ENCODE data around the gene CCDC158. TPM values are rescaled to one million over a fixed set of nuclear protein-coding genes. Genes with fewer than 3 reads are reported as not detected.
"Not testable (repeated sequence)": the region's sequence is repeated elsewhere in the genome, so short reads cannot be mapped to it uniquely, and the experiment has no call there.

The CCDC158 gene
- total and polyA plus RNA-seq, 5 donors from 2014 or later: not detected

DNA sequence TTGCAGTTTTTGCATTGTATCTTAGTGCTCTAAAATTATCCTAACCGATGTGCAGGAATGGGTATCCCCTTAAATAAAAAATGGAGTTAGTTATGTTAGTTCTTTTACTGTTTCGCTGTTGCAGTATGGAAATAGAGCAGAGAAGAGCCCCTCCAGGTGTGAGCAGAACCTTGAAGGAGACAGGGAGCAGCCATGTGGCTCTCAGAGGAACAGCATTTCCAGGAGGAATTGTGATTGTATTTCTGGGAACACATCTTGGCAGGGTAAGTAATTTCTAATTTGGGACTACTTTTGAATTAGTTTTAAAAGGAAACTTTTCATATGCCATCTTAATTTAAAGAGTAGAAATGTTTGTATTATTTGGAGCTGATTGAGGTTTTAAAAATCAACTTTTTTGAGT lies 5.3 kb upstream of the CCDC158 start:
- Histone ChIP-seq H3K4me1 (ENCODE audit: control insufficient read depth, insufficient read depth, low read length, poor library complexity, severe bottlenecking) (no peaks in the 10 kb centered on the region), H3K27me3 (ENCODE audit: control insufficient read depth, insufficient read depth, low read length) (peaks cover 2% of the 10 kb centered on the region), H3K9me3 (ENCODE audit: control insufficient read depth in 2 of 2, low read length in 2 of 2) (no peaks in the 10 kb centered on the region), H3K27ac (ENCODE audit: insufficient read depth, low read length, poor library complexity, severe bottlenecking) (no peak overlapping the region), H3K36me3 (ENCODE audit: control insufficient read depth, insufficient read depth, low read length) (no peaks in the 10 kb centered on the region), H3K4me3 (ENCODE audit: low read depth, low read length) (no peak overlapping the region)
- H3K4me3 Mint-ChIP-seq: no peak overlapping the region
- H3K36me3 Mint-ChIP-seq: no peaks in the 10 kb centered on the region
- H3K4me1 Mint-ChIP-seq: peaks cover 0 to 3% (median 1%) of the 10 kb centered on the region in 4 donors
- H3K27me3 Mint-ChIP-seq: peaks cover 25% of the 10 kb centered on the region
- no peak overlapping the region for H3K27ac Mint-ChIP-seq
- ATAC-seq (ENCODE audit: low read depth in 2 of 2) (no peak), DNase-seq (no peak)
- H3K9me3 Mint-ChIP-seq: peaks cover 0 to 2% (median 0%) of the 10 kb centered on the region in 7 donors

- not testable (repeated sequence) for H3K4me3 ChIP-seq (ENCODE audit: low read depth, low read length); H3K36me3 ChIP-seq (ENCODE audit: control insufficient read depth, insufficient read depth, low read length); H3K36me3 Mint-ChIP-seq; DNase-seq; H3K27ac ChIP-seq (ENCODE audit: insufficient read depth, low read length, poor library complexity, severe bottlenecking); H3K9me3 Mint-ChIP-seq; H3K27me3 ChIP-seq (ENCODE audit: control insufficient read depth, insufficient read depth, low read length); H3K9me3 ChIP-seq (ENCODE audit: control insufficient read depth in 2 of 2, low read length in 2 of 2); H3K4me3 Mint-ChIP-seq; H3K4me1 Mint-ChIP-seq; H3K27ac Mint-ChIP-seq; H3K4me1 ChIP-seq (ENCODE audit: control insufficient read depth, insufficient read depth, low read length, poor library complexity, severe bottlenecking); ATAC-seq (ENCODE audit: low read depth in 2 of 2)
- peaks cover 34% of the 10 kb centered on the region for H3K27me3 Mint-ChIP-seq
Observed at GRCh38 chr4:76423159-76423558, 2.2 kb upstream of the CCDC158 start.

DNA sequence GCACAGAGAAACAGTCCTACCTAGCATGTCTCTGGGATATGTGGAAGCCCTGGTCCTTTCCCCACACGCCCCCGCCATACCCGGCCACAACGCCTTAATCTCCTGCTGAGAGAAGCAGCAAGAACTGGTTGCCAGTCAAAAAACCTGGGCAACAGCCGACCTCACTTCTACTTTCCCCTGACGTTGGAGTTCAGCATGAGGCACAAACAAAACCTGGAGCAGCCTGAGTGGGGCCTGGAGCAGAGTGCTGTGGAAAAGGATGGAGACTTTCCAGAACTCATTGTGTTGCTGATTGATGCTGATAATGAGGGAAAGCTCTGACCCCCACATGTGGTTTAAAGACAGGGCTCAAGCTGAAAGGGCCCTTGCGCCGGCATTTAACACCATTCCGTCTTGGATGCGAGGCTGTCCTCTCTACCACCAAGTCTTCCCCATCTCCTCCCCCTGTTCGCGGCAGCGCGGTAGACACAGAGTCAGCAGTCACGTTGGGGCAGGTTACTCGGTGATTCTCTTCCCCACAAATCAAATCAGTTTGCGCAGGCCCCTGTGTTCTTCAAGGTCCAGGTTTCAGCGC lies 666 bp downstream of the CCDC158 start:
- Mint-ChIP-seq H3K36me3 (no peaks in the 10 kb centered on the region), H3K4me1 (peaks cover 0 to 7% (median 1%) of the 10 kb centered on the region in 4 donors), H3K4me3 (peak overlapping the region in 2 of 4 donors; percentile 41 to 83), H3K9me3 (peaks cover 0 to 2% (median 0%) of the 10 kb centered on the region in 7 donors), H3K27me3 (peaks cover 38% of the 10 kb centered on the region), H3K27ac (no peak overlapping the region)
- no peaks in the 10 kb centered on the region for H3K4me1 ChIP-seq (ENCODE audit: control insufficient read depth, insufficient read depth, low read length, poor library complexity, severe bottlenecking)
- no peak overlapping the region for H3K27ac ChIP-seq (ENCODE audit: insufficient read depth, low read length, poor library complexity, severe bottlenecking)
- H3K9me3 ChIP-seq (ENCODE audit: control insufficient read depth in 2 of 2, low read length in 2 of 2): no peaks in the 10 kb centered on the region
- H3K27me3 ChIP-seq (ENCODE audit: control insufficient read depth, insufficient read depth, low read length): no peaks in the 10 kb centered on the region
- no peaks in the 10 kb centered on the region for H3K36me3 ChIP-seq (ENCODE audit: control insufficient read depth, insufficient read depth, low read length)
- no peak overlapping the region for H3K4me3 ChIP-seq (ENCODE audit: low read depth, low read length)
- DNase-seq: no peak
- no peak for ATAC-seq (ENCODE audit: low read depth in 2 of 2)

DNA sequence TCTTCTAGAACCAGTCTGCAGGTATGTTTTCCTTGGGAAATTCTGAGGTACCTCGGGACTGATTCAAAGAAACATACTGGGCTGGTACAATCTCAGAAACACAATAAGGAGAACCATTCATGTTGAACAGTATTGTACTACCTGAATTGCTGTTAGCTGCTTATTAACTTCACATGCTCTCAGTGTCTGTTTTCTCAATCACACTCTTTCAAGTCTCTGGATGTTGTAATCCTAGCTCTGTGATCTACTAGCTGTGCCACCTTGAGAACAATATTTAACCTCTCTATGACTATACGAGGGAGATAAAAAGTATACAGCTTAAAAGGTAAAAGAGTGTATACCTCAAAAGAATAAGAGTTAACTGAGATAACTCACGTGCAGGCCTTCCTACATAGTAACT lies 10.3 kb downstream of the CCDC158 start:
- Histone ChIP-seq H3K27me3 (ENCODE audit: control insufficient read depth, insufficient read depth, low read length) (peaks cover 2% of the 10 kb centered on the region), H3K4me1 (ENCODE audit: control insufficient read depth, insufficient read depth, low read length, poor library complexity, severe bottlenecking) (no peaks in the 10 kb centered on the region), H3K4me3 (ENCODE audit: low read depth, low read length) (no peak overlapping the region), H3K36me3 (ENCODE audit: control insufficient read depth, insufficient read depth, low read length) (no peaks in the 10 kb centered on the region), H3K27ac (ENCODE audit: insufficient read depth, low read length, poor library complexity, severe bottlenecking) (no peak overlapping the region), H3K9me3 (ENCODE audit: control insufficient read depth in 2 of 2, low read length in 2 of 2) (no peaks in the 10 kb centered on the region)
- ATAC-seq (ENCODE audit: low read depth in 2 of 2) (no peak), DNase-seq (no peak)
- Mint-ChIP-seq H3K4me1 (no peaks in the 10 kb centered on the region), H3K9me3 (peaks cover 0 to 4% (median 0%) of the 10 kb centered on the region in 7 donors), H3K27ac (peak overlapping the region in 1 of 3 donors; percentile 34), H3K36me3 (no peaks in the 10 kb centered on the region), H3K4me3 (no peak overlapping the region), H3K27me3 (peaks cover 13% of the 10 kb centered on the region)

DNA sequence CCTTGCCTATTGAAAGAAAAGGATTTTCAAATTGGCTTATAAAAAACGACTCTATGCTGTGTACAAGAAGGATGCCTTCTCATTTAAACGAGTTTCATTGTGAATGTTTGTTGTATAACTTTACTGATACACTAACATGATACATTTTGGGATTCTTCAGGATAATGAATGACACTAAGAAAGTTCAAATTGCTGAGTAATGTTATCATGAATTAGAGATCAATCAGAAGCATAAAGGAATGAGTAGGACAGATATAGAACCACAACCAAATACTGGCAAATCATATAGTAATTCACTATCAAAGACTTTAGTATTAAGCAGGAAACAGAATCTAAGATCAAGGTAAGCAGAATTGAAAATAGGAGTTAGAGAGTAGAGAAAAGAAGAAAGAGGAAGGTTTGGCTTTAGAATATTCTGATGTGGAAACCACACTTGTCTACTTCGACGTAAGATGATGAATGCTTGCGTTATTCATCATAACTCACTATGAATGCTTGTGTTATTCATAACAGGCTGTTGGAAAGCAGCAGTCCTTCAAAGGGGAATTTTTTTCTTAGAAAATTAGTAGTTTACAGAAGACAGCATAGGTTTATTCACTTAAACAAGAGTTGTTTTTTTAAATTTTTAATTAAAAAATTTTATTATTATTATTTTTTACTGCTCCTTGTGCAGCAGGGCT lies 13.4 kb downstream of the CCDC158 start:
- Mint-ChIP-seq H3K27me3 (peaks cover 19% of the 10 kb centered on the region), H3K9me3 (peaks cover 0 to 3% (median 0%) of the 10 kb centered on the region in 7 donors), H3K36me3 (no peaks in the 10 kb centered on the region), H3K4me1 (no peaks in the 10 kb centered on the region), H3K27ac (no peak overlapping the region), H3K4me3 (no peak overlapping the region)
- Histone ChIP-seq H3K27me3 (ENCODE audit: control insufficient read depth, insufficient read depth, low read length) (peaks cover 5% of the 10 kb centered on the region), H3K27ac (ENCODE audit: insufficient read depth, low read length, poor library complexity, severe bottlenecking) (no peak overlapping the region), H3K4me1 (ENCODE audit: control insufficient read depth, insufficient read depth, low read length, poor library complexity, severe bottlenecking) (no peaks in the 10 kb centered on the region), H3K36me3 (ENCODE audit: control insufficient read depth, insufficient read depth, low read length) (no peaks in the 10 kb centered on the region), H3K9me3 (ENCODE audit: control insufficient read depth in 2 of 2, low read length in 2 of 2) (no peaks in the 10 kb centered on the region), H3K4me3 (ENCODE audit: low read depth, low read length) (no peak overlapping the region)
- ATAC-seq (ENCODE audit: low read depth in 2 of 2) (no peak), DNase-seq (no peak)

- Mint-ChIP-seq H3K27ac (no peak overlapping the region), H3K27me3 (peaks cover 24% of the 10 kb centered on the region), H3K9me3 (peaks cover 0 to 6% (median 0%) of the 10 kb centered on the region in 7 donors), H3K4me3 (no peak overlapping the region), H3K4me1 (no peaks in the 10 kb centered on the region), H3K36me3 (no peaks in the 10 kb centered on the region)
- Histone ChIP-seq H3K36me3 (ENCODE audit: control insufficient read depth, insufficient read depth, low read length) (no peaks in the 10 kb centered on the region), H3K27me3 (ENCODE audit: control insufficient read depth, insufficient read depth, low read length) (peaks cover 5% of the 10 kb centered on the region), H3K27ac (ENCODE audit: insufficient read depth, low read length, poor library complexity, severe bottlenecking) (no peak overlapping the region), H3K9me3 (ENCODE audit: control insufficient read depth in 2 of 2, low read length in 2 of 2) (no peaks in the 10 kb centered on the region), H3K4me3 (ENCODE audit: low read depth, low read length) (no peak overlapping the region), H3K4me1 (ENCODE audit: control insufficient read depth, insufficient read depth, low read length, poor library complexity, severe bottlenecking) (no peaks in the 10 kb centered on the region)
- no peak for ATAC-seq (ENCODE audit: low read depth in 2 of 2)
- no peak for DNase-seq
Observed at GRCh38 chr4:76406081-76406480, 14.9 kb downstream of the CCDC158 start.

- H3K4me3 Mint-ChIP-seq: no peak overlapping the region
- Histone ChIP-seq H3K27me3 (ENCODE audit: control insufficient read depth, insufficient read depth, low read length) (peaks cover 5% of the 10 kb centered on the region), H3K4me1 (ENCODE audit: control insufficient read depth, insufficient read depth, low read length, poor library complexity, severe bottlenecking) (no peaks in the 10 kb centered on the region), H3K4me3 (ENCODE audit: low read depth, low read length) (no peak overlapping the region), H3K36me3 (ENCODE audit: control insufficient read depth, insufficient read depth, low read length) (no peaks in the 10 kb centered on the region), H3K27ac (ENCODE audit: insufficient read depth, low read length, poor library complexity, severe bottlenecking) (no peak overlapping the region), H3K9me3 (ENCODE audit: control insufficient read depth in 2 of 2, low read length in 2 of 2) (peaks cover 0 to 3% of the 10 kb centered on the region in 2 experiments)
- no peaks in the 10 kb centered on the region for H3K4me1 Mint-ChIP-seq
- no peak overlapping the region for H3K27ac Mint-ChIP-seq
- H3K36me3 Mint-ChIP-seq: no peaks in the 10 kb centered on the region
- H3K9me3 Mint-ChIP-seq: peaks cover 0 to 11% (median 0%) of the 10 kb centered on the region in 7 donors
- H3K27me3 Mint-ChIP-seq: peaks cover 29% of the 10 kb centered on the region
- no peak for DNase-seq
- ATAC-seq (ENCODE audit: low read depth in 2 of 2): no peak
Observed at GRCh38 chr4:76401654-76402053, 19.3 kb downstream of the CCDC158 start.
